ENCODE data around the gene XPNPEP3. TPM values are rescaled to one million over a fixed set of nuclear protein-coding genes. Genes with fewer than 3 reads are reported as not detected.

The XPNPEP3 gene
- total RNA-seq, result 10 to 100 TPM; 13.1 to 13.2 TPM

DNA sequence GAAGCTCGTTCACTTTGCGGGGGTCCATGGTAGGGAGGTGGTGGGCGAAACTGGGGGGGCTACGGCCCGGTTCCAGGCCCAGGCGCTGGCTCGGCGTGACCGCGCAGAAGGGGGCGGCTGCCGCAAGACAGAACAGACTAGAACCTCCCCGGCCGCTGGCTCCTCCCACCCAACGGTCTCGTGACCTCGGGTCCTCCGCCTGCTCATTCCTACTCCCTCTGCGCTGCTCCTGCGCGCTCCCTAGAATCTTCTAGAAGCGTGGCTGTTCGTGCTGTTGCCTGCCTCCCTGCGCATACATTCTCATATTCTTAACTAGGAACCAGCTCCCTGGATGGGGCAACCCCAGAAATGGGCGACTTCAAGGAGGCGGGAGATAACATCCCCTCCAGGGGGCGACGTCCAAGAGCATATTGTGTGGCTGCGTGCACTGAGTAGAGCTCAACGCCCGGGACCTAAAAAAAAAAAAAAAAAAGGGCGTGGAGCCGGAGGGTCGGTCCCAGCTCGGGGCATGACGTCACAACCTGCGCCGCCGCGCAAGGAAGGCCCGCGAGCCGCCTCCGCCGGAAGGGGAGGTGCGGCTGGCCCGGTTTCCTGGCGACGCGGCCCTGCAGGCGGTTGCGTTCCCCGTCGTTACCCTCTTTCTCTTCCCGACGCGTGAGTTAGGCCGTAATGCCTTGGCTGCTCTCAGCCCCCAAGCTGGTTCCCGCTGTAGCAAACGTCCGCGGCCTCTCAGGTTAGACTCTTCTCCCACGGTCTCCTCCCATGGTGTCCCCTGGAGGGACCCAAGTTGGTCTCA, at the start of gene XPNPEP3, which contains the start of gene ST13:
Gene XPNPEP3 (plus strand): TSS at position 636 of the 796 bp plus-strand sequence. CDS start 34 bp downstream, at position 670.
Gene ST13 (minus strand): TSS at position 127 of the 796 bp plus-strand sequence. CDS start 99 bp downstream, at position 28.

DNA sequence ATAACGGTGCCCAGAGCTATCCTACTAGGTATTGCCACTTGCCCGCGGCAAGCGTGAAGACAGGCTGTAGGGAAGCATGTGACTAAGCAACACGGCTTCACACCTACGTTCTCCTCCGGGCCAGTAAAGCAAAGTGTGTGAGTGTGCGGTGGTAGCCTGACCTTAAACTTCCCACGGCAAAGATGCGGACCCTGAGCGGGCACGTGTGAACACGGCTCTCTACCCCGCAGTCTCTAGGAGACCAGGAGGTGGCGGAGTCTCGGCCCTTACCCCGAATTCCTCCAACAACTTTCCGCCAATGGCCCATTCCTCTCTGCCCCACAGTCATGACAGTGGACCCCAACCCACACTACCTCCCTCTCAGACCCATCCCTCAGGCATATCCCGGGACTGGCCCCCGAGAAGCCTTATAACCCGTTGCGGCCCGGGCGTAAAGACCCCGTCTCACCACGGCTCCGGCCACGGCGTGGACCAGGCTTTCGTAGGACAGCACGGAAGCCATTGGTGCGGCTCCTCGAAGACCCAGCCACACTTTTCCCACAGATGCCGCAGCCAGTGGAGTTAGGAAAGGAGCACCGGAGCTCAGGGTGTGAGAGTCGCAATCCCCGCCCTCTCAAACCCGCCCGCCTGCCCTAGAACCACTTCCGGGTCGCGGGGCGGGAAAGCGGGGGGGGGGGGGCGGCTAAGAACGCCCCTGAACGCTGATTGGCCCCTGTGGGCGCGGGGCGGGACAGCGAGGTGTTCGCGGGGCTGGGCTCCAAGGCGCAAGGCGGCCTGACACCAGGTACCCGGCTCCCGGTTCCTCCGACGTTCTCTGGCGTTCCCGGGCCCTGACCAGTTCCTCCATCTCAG, 38.0 kb upstream of the XPNPEP3 start, which contains the start of gene SLC25A17:
Gene SLC25A17 (minus strand): TSS at position 600 of the 852 bp plus-strand sequence. CDS start 98 bp downstream, at position 502.

DNA sequence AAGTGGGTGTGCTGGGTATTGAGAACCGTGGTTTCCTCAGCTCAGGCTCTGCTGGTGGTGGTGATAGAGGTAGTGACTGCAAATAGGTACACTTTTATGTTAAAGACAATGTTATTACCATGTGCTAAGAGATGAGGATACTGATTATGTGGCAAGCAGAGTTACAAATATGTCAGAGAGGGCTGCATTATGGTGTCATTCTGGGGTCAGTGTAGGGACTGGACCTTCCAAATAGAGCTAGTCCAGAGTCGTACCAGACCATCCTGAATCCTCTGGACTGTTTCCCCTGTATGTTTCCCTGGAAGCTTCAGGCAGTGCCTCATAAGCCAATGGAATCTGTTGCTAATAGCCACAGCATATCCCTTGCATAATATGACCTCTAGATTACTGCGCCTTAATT, 5.1 kb downstream of the XPNPEP3 start, which contains the start of gene DNAJB7:
Gene DNAJB7 (minus strand): TSS at position 101 of the 400 bp plus-strand sequence. CDS start 119 bp downstream, outside the sequence.

DNA sequence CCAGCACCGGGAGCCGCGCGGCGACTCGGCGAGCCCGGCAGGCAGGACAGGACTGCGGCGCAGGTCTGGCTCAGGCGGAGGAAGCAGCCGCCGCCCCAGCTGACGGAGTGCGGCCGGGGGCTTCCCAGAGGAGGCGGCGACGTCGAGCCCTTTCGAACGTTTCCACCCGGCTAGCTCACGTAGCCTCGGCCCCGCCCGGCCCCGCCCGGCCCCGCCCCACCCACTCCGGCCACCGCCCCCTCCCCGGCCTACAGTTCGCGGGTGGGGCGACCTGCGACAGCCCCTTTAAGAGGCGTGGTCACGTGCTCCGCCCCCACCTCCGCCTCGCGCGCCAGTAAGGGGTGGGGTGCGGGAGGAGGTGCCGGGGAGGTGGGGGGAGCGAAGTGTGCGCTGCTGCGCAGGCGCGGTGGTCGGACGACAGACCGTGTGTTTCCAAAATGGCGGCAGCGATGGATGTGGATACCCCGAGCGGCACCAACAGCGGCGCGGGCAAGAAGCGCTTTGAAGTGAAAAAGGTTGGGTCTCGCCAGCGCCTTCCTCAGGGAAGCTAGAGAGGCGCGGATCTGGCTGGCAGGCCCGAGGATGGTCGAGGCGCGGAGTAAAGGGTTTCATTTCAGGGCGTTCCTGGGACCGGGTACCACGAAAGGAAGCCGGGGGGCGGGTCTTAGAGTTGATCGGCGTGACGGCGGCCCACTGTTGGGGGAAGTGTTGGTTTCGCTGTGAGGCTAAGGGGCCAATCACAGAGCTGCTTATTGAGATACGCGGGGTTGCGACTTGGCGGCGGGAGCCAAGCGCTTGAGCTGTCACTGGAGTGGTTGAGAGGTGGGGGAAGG, 94.2 kb downstream of the XPNPEP3 start, which contains the start of gene RBX1:
Gene RBX1 (plus strand): TSS at position 417 of the 833 bp plus-strand sequence. CDS start 21 bp downstream, at position 438.

Small RNA genes lying within 50 kb of the gene (microRNA-seq; reads per million reads assigned to microRNA genes)
- 1.7 reads per million for gene MIR4766 (ENCODE audit: borderline microRNAs expressed, borderline replicate concordance)

Other genes with a start within 250 kb of the XPNPEP3 start
- 10 to 100 TPM; 63.2 to 69.4 TPM for gene MRTFA, start 220.4 kb upstream of the XPNPEP3 start, total RNA-seq
- gene MCHR1, start 177.7 kb upstream of the XPNPEP3 start, total RNA-seq, result not detected
- gene SLC25A17, start 37.8 kb upstream of the XPNPEP3 start, total RNA-seq, result 10 to 100 TPM; 15.7 to 17.1 TPM
- 100 to 1,000 TPM; 155 to 160 TPM for gene ST13, start 509 bp upstream of the XPNPEP3 start, total RNA-seq
- gene DNAJB7, start 5.0 kb downstream of the XPNPEP3 start, total RNA-seq, result not detected
- 10 to 100 TPM; 75.3 to 76.8 TPM for gene RBX1, start 94.2 kb downstream of the XPNPEP3 start, total RNA-seq
- gene EP300, start 235.4 kb downstream of the XPNPEP3 start, total RNA-seq, result 10 to 100 TPM; 77.4 to 78.4 TPM

Data from activated naive CD4-positive, alpha-beta T cell treated with anti-CD3 and anti-CD28 coated beads, Interleukin-2, amount 10 ng/mL, durations not matched to agents 5 hours and 36 hours (primary cell).